ENCODE results near the gene SHH. TPM values are rescaled to one million over a fixed set of nuclear protein-coding genes. Genes with fewer than 3 reads are reported as not detected.

Gene SHH
- total RNA-seq, 2 donors from 2014 or later = not detected

GRCh38 chr7:155750255-155751125 is 61.8 kb downstream of the SHH start:
- Mint-ChIP-seq H3K36me3 (ENCODE audit: low read depth) (peaks cover 4% of the 10 kb centered on the region), H3K27ac (no peak overlapping the region), H3K4me1 (peaks cover 61% of the 10 kb centered on the region), H3K27me3 (no peaks in the 10 kb centered on the region), H3K4me3 (no peak overlapping the region)
- no peaks in the 10 kb centered on the region for H3K9me3 ChIP-seq (ENCODE audit: control insufficient read depth, low read length, poor library complexity, severe bottlenecking)
- ATAC-seq (no peak), DNase-seq (no peak)

Other genes starting within 250 kb of the SHH start
- gene RBM33, start 167.8 kb downstream of the SHH start, total RNA-seq = 100 to 1,000 TPM; 135 to 178 TPM